ENCODE data around the gene COPS3.

DNA sequence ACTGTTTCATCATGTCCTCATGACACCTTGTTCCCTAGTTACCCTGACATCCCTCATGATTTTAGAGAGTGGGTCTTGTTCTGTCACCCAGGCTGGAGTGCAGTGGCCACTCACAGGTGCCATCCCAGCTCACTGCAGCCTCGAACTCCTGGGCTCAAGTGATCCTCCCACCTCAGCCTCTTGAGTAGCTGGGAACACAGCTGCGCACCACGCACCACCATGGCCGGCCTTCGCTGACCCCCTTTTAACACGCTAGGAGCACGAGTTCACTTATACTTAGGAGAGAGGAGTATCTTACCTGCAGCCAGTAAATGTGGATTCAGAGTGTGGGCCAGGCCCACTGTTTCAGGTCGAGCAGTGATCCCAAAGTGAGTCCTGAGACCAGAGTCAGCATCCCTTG is 43.6 kb upstream of the COPS3 start:
- no peak for TF ChIP-seq POLR2A (IDR thresholded peaks at IDR 0.05)
- TF ChIP-seq, protein P1, sequence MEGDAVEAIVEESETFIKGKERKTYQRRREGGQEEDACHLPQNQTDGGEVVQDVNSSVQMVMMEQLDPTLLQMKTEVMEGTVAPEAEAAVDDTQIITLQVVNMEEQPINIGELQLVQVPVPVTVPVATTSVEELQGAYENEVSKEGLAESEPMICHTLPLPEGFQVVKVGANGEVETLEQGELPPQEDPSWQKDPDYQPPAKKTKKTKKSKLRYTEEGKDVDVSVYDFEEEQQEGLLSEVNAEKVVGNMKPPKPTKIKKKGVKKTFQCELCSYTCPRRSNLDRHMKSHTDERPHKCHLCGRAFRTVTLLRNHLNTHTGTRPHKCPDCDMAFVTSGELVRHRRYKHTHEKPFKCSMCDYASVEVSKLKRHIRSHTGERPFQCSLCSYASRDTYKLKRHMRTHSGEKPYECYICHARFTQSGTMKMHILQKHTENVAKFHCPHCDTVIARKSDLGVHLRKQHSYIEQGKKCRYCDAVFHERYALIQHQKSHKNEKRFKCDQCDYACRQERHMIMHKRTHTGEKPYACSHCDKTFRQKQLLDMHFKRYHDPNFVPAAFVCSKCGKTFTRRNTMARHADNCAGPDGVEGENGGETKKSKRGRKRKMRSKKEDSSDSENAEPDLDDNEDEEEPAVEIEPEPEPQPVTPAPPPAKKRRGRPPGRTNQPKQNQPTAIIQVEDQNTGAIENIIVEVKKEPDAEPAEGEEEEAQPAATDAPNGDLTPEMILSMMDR (IDR thresholded peaks at IDR 0.05) = no peak
